Measurements from ENCODE around the gene CPLANE1.

Gene CPLANE1

DNA sequence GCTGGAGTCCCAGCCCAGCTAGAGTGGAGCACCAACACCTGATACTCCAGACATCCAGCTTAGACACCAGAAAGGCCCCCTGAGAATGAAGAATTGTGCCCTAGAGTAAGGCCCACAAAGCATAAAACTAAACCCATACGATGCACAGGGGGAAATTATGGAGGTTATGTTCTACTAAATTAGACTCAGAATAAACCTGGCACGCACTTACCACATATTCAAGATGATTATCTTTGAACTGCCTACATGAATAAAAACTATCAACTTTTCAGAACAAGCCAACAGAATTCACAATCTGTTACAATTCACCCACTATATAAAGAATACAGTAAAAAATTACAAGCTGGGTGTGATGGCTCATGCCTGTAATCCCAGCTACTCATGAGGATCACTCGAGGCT, 168.5 kb downstream of the CPLANE1 start:
- no peak for ATAC-seq
- peaks cover 69% of the 10 kb centered on the region for H3K36me3 Mint-ChIP-seq
- H3K4me1 Mint-ChIP-seq = no peaks in the 10 kb centered on the region
- no peak overlapping the region for H3K27ac Mint-ChIP-seq
- peaks cover 5% of the 10 kb centered on the region for H3K9me3 Mint-ChIP-seq
- H3K27me3 Mint-ChIP-seq = no peaks in the 10 kb centered on the region
- no peak overlapping the region for H3K4me3 Mint-ChIP-seq

DNA sequence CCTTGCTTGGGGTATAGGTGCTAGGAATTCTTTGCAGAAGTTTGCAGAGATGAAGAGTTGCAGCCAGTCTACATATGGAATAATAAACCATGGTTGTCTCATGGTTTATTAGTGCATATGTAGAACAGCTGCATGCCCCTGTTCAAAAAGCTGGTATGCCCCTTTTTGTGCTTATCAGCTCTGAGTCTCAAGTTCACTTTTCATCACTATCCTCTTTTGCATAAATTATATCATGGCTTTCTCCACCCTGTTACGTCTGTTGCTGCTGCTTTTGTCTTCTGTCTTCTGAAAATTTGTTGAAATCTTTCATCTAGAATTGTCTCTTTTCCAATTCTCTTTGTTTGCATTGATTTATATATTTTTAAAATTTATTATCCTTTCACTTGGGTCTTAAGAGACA, 172.0 kb downstream of the CPLANE1 start:
- Mint-ChIP-seq H3K36me3 (peaks cover 40% of the 10 kb centered on the region), H3K4me3 (no peak overlapping the region), H3K27ac (no peak overlapping the region), H3K27me3 (no peaks in the 10 kb centered on the region), H3K4me1 (no peaks in the 10 kb centered on the region), H3K9me3 (peaks cover 5% of the 10 kb centered on the region)
- ATAC-seq = no peak

DNA sequence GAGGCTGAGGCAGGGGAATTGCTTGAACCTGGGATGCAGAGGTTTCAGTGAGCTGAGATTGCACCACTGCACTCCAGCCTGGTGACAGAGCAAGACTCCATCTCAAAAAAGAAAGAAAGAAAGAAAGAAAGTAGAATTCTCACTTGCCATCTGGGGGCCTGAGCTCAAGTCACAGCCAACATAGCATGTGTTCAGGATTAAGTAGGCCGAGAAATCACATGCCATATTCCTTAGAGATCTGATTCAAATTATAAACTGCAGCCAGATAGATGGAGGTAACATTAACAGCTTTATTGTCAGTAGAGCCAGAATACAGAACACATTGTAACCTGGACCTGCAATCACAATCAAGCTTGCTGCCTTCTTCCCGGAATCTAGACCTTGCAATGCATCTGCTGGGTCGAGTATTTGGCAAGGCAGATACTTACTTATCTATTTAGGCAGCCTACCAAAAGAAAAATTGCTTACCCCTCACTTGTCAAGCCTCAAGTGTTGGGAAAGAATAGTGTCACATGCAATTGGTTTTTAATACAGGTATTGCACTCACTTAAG, 173.7 kb downstream of the CPLANE1 start:
- Mint-ChIP-seq H3K4me3 (no peak overlapping the region), H3K27ac (no peak overlapping the region), H3K36me3 (peaks cover 23% of the 10 kb centered on the region), H3K9me3 (peaks cover 5% of the 10 kb centered on the region), H3K27me3 (no peaks in the 10 kb centered on the region), H3K4me1 (no peaks in the 10 kb centered on the region)
- ATAC-seq = no peak

DNA sequence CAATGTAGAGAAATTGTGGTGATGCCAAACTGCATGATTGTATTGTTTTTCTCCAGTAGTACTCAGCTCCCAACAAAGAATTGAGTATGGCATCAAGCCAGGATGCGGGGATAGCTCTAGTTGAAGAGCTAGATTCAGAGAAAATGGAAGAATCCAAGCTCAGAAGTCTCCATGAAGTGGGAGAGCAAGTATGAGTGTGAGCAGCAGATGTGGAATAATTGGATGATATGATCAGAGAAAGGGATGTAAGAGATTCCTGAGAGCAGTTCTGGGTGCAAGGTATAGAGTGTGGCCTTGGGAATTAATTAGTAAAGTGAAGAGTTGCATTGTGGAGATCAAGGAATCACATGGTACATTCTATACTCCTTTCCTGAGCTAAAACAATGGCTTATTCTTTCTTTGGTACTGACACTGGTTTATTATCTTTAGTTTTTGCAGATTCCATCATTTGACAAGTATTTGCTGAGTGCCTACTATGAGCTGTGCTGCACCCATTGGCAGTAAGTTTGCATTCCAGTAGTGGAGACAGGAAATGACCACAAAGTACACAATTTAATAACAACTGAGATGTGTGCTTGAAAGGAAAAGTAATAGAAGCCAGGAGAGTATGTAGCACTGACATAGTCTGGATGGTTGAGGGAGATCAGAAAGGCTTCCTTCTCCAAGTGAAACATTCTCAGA, 177.1 kb downstream of the CPLANE1 start:
- Mint-ChIP-seq H3K4me3 (no peak overlapping the region), H3K9me3 (no peaks in the 10 kb centered on the region), H3K27ac (no peak overlapping the region), H3K4me1 (no peaks in the 10 kb centered on the region), H3K36me3 (no peaks in the 10 kb centered on the region), H3K27me3 (no peaks in the 10 kb centered on the region)
- no peak for ATAC-seq

DNA sequence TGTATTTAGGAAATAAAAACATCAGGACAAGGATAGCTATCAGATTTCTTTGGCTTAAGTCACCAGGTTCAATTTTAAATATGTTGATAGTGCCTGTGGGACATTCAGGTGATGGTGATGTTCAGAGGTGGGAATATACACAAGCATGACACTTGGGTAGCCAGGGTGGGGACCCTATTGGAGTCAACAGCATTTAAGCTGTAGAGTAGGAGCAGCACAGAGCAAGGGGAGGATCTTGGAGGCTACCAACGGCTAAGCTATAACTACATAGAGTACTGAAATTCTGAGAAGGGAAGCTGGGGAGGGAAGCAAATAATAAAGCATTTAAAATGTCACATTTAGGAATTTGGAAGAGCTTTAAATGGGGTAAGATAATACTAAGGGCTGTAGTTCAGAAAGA, 177.7 kb downstream of the CPLANE1 start:
- peaks cover 2% of the 10 kb centered on the region for H3K36me3 Mint-ChIP-seq
- ATAC-seq = no peak
- H3K27ac Mint-ChIP-seq = no peak overlapping the region
- H3K27me3 Mint-ChIP-seq = no peaks in the 10 kb centered on the region
- no peak overlapping the region for H3K4me3 Mint-ChIP-seq
- H3K4me1 Mint-ChIP-seq = no peaks in the 10 kb centered on the region
- H3K9me3 Mint-ChIP-seq = no peaks in the 10 kb centered on the region

DNA sequence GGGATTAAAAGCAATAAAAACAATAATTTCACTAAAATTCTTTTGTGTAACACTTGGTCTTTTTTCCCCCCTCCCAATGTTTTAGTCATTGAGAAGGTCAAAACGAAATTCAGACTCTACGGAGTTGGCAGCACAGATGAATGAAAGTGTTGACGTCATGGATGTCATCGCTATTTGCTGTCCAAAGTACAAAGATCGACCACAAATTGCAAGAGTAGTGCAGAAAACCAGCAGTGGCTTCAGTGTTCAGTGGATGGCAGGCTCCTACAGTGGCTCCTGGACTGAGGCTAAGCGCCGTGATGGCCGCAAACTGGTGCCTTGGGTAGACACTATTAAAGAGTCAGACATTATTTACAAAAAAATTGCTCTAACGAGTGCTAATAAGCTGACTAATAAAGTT, 184.7 kb downstream of the CPLANE1 start:
- Mint-ChIP-seq H3K9me3 (no peaks in the 10 kb centered on the region), H3K4me1 (no peaks in the 10 kb centered on the region), H3K27me3 (no peaks in the 10 kb centered on the region), H3K36me3 (peaks cover 32% of the 10 kb centered on the region), H3K27ac (no peak overlapping the region), H3K4me3 (no peak overlapping the region)
- no peak for ATAC-seq

DNA sequence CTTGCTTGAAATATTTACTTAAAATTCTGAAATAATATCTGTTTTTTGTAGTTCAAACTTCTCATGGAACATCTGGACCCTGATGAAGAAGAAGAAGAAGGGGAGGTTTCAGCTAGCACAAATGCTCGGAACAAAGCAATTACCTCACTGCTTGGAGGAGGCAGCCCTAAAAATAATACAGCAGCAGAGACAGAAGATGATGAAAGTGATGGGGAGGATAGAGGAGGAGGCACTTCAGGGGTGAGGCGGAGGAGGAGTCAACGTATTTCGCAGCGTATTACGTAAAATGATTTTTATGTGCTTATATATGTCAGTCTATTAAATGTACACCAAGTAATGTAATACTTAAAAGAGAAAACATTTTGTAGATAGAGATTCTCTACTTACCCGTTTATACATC, 185.4 kb downstream of the CPLANE1 start:
- Mint-ChIP-seq H3K9me3 (no peaks in the 10 kb centered on the region), H3K36me3 (peaks cover 37% of the 10 kb centered on the region), H3K4me3 (no peak overlapping the region), H3K27me3 (no peaks in the 10 kb centered on the region), H3K4me1 (no peaks in the 10 kb centered on the region), H3K27ac (no peak overlapping the region)
- no peak for ATAC-seq

DNA sequence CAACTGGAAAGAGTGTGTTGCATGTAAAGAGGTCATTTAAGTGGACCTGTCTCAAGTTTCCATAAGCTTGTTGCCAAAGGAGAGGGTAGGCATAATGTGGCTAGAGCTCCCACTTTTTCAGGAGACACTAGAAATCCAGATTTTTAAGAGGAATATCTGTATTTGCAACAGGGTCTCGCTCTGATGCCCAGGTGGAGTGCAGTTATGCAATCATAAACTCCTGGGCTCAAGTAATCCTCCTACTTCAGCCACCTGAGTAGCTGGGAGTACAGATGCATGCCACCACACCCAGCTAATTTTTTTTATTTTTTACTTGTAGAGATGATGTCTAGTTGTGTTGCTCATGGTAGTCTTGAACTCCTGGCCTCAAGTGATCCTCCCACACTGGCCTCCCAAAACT, 189.1 kb downstream of the CPLANE1 start:
- peaks cover 48% of the 10 kb centered on the region for H3K36me3 Mint-ChIP-seq
- H3K4me1 Mint-ChIP-seq = no peaks in the 10 kb centered on the region
- no peak for ATAC-seq
- H3K4me3 Mint-ChIP-seq = no peak overlapping the region
- H3K27me3 Mint-ChIP-seq = no peaks in the 10 kb centered on the region
- H3K9me3 Mint-ChIP-seq = no peaks in the 10 kb centered on the region
- no peak overlapping the region for H3K27ac Mint-ChIP-seq

DNA sequence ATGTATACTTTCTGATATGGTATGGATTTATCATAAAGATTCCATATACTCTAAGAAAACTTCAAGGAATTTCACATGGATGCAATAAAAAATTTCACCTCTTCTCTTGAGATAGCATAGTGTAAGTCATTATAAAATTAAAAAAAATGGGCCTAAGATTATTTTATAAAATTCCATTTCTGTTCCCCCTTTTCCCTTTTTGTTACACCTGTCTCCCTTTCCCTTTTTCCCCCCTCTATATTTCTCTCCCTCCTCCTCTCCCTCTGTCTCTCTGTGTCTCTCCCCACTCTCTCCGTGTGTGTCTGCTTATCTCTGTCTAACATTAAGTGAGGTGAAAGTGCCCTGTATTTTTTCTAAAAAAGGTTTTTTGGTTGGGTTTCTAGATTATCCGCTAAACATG, 192.4 kb downstream of the CPLANE1 start:
- H3K9me3 Mint-ChIP-seq = no peaks in the 10 kb centered on the region
- no peaks in the 10 kb centered on the region for H3K4me1 Mint-ChIP-seq
- H3K36me3 Mint-ChIP-seq = peaks cover 49% of the 10 kb centered on the region
- no peak overlapping the region for H3K27ac Mint-ChIP-seq
- ATAC-seq = no peak
- H3K4me3 Mint-ChIP-seq = no peak overlapping the region
- H3K27me3 Mint-ChIP-seq = no peaks in the 10 kb centered on the region
